COR-L47 (cell line): ENCODE measurements around the gene LITAFD.
"Not testable (repeated sequence)": the region's sequence is repeated elsewhere in the genome, so short reads cannot be mapped to it uniquely, and the experiment has no call there.

ENCODE experiments used
- DNase-seq: peaks from one replicate; lab custom pipeline; 2025; lab: John Stamatoyannopoulos, UW

The LITAFD gene

DNA sequence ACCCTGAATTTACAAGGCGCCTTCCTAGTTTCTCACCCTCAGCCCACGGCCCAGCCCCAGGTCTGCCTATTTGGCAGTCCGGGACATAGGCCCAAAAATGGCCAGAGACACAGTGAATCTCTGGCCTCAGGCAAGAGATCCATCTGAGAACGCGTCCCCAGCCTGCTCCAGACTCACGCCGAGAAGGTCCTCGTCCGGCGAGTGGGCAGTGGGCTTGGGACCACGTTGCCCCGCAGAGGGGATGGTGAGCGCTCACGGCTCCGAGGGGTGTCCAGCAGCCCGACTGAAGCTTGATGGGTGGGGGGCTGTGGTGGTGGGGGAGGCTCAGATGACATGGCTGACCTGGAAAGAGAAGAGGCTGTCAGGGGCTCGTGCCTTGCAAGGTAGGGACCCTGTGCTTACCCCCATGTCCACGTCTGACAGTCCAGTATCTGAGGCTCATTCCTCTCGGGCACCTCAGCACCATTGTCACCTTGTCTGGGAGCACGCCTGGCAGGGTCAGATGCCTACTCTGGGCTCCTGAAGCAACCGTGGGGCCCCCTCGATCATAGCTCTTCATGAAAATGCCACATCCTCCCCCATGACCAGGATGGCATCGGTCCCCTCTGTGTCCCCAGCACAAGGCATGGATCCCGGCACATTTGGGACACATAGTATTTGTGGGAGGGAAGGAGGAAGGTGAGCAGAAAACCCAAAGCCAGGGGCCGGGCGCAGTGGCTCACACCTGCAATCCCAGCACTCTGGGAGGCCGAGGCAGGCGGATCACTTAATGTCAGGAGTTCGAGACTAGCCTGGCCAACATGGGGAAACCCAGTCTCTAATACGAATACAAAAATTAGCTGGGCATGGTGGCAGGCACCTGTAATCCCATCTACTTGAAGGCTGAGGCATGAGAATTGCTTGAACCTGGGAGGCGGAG lies 22.9 kb upstream of the LITAFD start:
- no peak for DNase-seq

DNA sequence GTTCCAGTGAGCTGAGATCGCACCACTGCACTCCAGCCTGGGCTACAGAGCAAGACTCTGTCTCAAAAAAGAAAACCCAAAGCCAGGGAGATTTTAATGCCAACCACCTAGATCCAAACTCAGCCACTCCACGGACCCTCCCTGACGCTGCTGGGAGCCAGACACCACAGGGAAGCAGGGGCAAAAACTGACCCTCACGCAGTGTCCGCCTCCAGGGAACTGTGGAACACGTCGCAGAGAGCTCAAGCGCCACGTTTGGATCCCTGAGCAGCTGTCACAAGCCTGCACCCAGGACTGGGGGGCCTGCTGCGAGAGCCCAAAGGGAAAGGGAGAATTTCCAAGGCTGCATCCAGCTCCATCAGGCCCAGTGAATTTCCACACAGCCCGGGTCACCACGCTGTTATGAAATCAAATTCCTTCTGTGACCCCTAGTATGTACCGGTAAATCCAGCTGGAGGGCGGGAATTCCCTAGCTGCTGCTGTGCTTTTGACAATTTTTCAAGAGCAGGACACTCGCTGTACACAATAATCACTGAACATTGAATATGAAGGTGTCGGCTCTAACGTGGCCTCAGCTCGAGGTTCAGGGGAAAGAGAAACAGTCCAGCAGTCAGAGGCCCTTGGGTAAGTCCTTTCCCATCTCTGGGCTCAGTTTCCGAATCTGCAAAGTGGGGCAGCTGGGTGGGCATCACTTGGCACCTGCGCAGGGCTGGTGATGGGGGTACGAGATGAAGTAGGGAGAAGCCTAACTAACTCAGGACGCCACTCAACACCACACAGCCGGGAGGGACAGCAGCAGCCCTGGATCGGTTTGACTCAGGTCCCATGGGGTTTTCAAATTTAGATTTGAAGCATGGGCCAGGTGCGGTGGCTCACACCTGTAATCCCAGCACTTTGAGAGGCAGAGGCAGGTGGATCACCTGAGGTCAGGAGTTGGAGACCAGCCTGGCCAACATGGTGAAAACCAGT lies 22.0 kb upstream of the LITAFD start:
- DNase-seq: no peak

DNA sequence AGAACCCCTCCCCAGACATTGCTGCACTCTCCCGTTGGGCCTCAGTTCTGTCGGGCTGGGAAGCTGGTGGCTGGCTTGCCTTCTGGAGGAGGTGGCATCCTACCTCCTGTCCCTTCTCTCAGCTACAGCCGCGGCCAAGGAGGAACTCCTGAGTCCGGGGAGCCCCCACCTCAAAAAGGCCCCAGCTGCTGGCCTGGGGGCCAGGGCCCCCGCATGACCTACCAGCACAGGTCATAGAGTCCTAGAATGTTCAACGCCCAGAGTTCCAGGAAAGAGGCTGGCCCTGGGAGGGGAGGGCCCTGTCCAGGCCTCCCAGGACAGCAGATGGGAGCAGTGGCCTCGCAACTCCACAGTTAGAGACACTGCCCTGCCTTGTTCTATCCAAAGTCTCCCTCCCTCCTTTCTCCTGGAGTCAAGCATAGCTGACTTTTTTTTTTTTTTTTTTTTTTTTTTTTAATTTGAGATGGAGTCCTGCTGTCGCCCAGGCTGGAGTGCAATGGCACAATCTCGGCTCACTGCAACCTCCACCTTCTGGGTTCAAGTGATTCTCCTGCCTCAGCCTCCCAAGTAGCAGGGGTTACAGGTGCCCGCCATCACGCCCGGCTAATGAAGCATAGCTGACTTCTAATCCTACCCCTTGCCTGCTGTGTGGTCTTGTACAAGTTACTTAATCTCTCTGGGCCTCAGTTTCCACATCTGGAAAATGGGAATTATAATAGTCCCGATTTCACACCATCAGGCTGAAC lies 20.4 kb upstream of the LITAFD start:
- no peak for DNase-seq

DNA sequence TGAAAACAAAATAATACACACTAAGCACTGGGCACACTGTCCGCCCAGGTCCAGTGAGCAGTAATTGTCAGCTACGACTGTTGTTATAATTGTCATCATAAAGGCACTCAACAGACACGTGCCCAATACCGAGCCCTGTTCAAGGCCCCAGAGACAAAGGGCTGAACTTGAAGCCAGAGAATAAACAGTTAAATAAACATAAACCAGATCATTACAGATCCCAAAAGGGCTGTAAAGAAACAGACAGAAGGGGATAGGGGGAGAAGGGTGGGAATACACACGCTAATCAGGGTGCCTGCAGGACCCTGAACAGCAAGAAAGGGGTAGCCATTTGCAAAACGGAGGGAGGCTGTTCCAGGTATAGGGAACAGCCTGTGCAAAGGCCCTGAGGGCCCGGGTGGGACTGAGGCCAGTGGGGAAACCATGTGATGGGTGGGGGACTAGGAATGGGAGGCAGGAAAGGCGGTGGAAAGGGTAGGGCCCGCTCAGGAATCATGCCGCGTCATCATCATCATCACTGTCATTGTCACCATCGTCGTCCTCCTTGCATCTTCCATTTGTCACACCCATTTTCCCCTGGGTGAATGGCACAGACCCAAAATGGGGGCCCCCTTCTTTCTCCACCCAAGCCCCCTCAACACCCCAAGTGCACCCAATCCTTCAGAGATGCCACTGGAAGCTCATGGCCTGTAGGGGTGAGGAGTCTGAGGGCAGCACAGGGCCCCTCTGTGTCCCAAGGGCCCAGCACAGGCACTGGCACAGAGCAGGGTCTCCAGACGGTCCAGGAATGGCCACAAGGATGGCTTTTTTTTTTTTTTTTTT lies 19.6 kb upstream of the LITAFD start:
- no peak for DNase-seq

DNA sequence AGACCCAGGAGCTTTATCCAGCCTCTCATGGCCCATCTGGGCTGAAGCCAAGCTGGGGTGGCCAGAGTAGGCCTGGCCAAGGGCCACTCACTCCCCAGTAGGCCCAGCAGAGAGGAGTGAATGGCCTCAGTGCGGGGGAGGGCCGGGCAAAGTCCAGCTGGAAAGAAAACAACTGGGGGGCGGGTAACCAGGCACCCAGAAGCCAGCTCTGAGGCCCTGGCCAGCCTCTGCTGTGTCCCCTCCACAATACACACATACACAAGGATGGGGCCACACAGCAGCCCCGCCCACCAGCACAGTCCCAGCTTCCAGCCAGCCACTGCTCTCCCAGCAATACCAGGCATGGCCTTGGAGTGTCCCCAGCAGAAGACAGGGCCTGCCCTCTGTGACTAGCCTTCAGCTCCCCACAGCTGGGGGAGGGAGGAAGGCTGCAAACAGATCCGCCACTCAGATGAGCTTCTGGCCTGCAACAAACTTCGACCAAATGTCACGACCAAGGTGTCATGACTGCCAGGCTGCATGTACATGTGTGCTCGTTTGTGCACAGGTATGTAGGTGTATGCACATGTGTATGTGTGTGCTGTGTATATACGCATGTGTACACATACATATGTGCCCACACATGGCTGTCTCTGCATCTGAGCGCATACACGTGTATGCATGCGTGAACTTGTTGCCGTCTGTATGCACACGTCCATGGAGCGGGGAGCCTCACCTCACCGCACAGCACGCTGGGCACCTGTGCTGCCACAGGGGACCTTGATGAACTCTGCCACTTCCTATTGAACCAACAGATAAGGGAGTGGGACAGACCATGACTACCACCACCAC lies 18.3 kb upstream of the LITAFD start:
- DNase-seq: no peak

DNA sequence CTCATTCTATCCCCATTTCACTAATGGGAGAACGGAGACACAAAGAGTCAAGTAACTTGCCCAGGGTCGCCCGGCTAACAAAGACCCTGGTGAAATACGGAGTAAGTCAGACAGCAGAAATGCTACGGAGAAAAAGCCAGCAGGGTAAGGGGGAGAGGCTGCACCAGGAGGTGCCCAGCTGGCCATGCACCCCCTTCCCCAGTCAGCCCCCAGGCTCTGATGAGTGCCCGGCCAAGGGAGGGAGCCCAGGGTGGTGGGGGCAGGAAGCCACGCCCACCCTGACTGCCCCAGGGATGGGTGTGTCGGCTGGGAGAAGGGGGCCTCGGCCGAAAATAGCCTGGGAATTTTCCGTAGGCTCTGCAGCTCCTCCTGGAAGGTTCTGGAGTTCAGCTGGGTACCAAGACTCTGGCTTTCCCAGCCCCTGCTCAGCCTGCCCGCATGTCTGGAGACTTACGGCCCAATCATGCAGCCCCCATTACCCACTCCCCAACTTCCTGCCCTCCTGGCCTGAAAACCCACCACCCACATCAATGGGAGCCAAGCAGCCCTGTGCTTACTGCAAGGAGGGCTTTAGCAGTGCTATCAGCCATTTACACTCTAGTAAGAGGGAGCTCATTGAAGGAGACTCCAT lies 17.6 kb upstream of the LITAFD start:
- DNase-seq: no peak

DNA sequence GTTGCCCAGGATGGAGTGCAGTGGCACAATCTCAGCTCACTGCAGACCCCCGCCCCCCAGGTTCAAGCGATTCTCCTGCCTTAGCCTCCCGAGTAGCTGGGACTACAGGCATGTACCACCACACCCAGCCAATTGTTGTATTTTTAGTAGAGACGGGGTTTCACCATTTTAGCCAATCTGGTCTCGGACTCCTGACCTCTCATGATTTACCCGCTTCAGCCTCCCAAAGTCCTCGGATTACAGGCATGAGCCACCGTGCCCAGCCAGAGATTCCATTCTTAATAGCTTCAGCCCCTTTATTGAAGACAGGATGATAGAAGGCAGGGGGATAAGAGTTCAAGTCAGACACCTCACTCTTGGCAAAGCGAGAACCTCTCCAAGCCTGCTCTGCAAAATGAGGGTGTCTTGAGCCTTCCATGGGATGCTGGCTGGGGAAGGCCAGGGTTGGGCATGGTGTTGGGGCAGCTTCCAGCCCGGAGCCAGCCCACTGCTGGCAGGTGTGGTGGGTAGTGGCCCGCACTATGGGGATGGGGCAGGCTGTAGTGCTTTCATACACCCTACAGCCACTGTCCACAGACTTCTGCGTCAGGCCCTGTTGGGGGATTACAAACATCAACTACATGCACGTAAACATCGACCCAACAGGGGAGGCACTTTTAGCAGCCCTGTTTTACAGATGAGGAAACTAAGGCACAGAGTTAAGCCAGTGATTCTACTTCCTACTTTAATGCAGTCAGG lies 16.8 kb upstream of the LITAFD start:
- DNase-seq: no peak

DNA sequence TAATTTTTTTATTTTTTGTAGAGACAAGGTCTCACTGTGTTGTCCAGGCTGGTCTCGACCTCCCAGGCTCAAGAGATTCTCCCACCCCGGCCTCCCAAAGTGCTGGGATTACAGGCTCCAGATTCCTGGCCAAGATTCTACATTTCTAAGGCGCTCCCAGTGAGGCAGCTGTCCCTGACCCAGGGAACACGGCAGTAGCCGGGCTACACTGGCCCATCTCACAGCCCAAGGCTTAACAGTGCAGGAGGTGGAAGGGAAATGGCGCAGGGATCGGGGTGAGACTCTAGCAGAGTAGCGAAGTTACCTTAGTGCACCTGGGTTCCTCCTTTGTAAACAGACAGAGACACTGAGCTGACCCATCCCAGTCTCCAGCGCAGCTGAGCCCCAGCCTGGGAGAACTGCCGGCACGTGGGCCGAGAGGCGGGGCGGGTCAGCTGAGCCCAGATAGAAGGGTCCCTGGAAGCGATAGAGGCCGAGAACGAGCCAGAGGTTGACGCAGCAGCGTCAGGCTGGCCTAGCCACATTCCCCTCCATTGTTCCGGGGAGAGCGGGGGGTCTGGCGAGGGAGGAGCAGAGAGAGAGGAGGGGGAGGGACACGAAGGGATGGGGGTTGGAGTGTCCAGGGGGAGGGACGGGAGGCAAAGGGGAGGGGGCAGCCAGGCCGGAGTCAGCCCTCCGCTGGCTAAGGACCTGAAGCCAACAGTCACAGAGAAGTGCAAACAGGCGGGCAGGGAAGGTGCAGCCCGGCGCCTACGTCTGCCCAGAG lies 15.8 kb upstream of the LITAFD start:
- peak; percentile 46 for DNase-seq

DNA sequence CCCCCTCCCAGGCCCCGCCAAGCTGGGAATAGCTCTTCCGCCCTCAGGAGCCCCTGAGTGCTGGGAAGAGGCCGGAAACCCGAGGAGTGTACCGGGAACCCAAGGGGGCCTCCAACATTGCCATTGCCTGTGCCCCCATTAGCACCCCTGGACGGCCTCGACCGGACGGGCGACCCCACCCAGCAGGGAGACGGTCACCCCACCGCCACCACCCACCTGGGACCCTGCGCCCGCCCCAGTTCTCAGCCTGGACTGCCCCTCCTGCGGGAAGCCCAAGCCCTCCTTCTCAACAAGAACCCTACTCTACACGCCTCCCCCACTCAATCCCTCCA lies 15.3 kb upstream of the LITAFD start:
- DNase-seq: no peak

DNA sequence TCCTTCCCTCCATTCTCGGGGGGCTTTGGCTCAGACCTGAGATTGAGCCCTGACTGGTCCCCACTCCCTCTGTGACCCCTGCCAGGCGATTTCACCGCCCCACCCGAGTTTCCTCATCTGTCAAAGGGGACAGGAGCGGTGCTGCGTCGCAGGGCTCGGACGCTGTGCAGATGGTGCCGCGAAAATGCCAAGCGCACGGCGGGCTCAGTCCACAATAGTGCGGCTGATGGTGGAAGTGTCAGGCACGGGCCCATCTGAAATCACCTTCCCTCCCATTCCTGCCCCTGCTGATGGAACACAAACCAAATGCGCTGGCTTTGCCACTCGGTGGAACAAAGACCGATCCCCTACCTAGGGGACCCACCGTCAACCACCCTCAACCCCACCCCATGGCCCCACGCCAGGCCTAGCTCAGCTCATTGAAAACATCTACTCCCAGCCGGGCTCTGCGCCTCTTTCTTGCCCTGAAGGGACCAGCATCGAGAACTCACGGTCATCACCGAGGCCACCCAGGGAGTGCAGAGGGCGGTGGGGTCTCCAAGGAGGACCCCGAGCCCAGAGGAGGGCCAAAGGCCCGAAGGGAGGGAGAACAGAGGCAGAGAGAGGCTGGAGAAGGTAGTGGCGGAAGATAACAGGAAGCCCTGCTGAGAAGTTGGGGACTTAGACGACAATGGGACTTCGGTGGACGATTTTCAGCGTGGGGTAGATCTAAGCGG lies 14.8 kb upstream of the LITAFD start:
- DNase-seq: peak; percentile 30

DNA sequence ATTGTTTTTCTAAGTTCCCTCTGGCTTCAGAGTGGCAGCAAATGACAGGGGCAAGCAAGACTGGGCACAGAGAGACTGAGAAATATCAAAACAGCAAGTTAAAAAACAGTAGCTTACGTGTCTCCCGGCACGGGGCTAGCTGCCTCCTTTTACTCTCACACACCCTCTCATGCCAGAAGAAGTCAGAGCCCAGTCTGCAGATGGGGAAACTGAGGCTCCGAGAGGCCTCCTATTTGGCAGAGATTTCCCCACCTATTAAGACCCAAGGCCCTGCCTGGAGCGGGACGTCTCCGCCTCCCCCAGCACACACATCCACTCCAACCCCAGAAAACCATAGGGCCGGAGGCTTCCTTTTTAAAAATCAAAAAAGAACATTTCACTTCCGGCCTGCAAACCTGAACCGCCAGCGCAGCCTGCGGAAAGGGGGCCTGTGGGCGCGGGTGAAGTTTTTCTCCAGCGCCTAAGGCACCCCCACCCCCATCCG lies 14.2 kb upstream of the LITAFD start:
- no peak for DNase-seq

DNA sequence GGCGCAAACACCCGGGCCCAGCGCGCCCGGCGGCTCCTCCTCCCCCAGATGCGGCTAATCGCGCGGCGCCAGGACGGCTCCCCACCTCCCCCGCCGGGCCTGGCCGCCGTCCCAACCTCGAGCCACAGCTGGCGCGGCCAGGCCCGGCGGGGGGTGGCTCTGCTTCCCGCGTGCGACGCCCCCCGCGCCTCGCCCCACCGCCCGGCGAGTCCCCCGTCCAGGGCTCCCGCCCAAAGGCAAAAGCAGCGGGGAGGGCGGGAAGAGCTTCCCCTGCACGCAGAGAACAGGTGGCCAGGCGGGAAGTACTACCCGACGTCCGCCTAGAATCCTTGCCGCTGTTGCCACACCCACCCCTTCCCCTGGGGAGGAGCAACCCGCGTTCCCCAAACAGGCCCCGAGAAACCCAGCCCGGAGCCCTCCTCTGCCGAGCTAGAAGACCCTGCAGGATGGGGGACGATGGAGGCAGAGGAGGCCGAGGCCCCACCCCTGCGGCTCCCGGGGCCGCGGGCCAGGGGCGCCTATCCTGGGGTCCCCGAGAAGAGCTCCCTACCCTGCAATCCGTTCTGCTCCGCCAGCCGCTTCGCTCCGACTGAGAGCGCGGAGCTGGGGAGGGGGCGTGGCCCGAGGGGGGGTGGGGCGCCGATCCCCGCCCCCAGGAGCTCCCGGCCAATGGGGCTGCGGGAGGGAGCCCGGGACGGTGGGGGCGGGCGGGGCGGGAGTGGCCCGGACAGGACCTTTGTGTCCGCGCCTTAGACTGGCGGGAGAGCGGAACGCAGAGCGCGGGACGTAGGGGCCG lies 13.5 kb upstream of the LITAFD start, which contains the start of gene CARHSP1:
Gene CARHSP1, minus strand, starts transcription at position 591 of the 796 bp plus-strand sequence. CDS start 9,678 bp downstream, outside the sequence.
- peak; percentile 95 for DNase-seq

DNA sequence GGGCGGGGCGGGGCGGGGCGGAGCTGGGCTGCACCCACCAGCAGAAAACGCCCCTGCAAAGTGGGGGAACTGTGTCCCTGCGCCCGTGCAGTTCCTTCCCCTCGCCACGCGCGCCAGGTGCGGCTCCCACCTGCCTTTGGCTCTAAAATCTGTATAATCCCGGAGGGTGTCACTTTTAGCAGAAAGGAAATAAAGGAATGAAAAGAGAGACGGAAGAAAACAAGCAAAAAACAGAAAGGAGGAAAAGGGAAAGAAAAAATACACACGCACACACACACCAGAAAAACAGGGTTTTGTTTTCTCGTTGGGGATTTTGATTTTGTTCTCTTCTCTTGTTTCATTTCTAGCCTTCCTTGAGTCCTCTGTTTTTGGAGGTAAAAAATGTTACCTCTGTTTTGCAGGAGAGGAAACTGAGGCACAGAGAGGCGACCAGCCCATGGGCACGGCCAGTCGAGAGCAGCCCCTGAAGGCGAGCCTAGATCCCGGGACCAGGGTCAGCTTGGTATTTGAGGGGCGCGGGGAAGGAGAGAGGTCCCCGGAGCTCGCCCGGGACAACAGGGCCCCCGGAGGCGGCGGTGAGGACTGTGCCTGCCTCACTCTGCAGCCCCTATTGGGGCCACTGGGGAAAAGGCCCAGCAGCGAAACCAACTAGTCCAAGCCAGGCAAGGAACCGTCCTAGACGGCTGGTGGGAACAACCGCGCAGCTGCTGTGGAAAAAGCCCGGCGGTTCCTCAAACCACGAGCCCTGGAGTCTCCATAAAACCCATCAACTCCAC lies 12.8 kb upstream of the LITAFD start:
- no peak for DNase-seq

DNA sequence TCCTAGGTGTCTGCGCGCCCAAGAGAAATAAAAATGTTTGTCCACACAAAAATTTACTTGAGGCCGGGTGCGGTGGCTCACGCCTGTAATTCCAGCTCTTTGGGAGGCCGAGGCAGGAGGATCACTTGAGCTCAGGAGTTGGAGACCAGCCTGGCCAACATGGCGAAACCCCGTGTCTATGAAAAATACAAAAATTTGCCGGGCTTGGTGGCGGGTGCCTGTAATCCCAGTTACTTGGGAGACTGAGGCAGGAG lies 12.2 kb upstream of the LITAFD start:
- not testable (repeated sequence) for DNase-seq

DNA sequence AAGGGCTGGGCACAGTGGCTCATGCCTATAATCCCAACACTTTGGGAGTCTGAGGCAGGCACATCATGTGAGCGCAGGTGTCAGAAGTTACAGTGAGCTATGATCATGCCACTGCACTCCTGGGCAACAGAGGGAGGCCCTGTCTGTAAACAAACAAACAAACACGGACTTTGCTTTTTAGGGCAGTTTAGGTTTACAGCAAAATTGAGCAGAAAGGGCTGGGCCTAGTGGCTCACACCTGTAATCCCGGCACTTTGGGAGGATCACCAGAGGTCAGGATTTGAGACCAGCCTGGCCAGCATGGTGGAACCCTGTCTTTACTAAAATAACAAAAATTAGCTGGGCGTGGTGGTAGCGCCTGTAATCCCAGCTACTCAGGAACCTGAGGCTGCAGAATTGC lies 10.1 kb upstream of the LITAFD start:
- no peak for DNase-seq
